Mammary epithelial cell (primary cell): ENCODE measurements around the gene FAM181A.

Source experiments
- EZH2 ChIP-seq: IDR thresholded peaks from 2 replicates; pipeline ENCODE4 v1.6.1; 2012; ENCODE audit warnings: low read length, inconsistent platforms, borderline replicate concordance
- TF ChIP-seq, protein P1 (sequence below), 2 donors: IDR thresholded peaks in 1 of 2; conservative IDR thresholded peaks in 1 of 2; 2 replicates each; pipeline ENCODE4 v1.5.1; 2011 to 2012; ENCODE audit warnings: inconsistent platforms in 2 of 2, low read length in 2 of 2, mild to moderate bottlenecking in 2 of 2, control low read depth in 1 of 2, low read depth in 1 of 2; ENCODE audit not compliant: insufficient read depth in 1 of 2; ENCODE audit errors: extremely low read depth in 1 of 2

DNA sequence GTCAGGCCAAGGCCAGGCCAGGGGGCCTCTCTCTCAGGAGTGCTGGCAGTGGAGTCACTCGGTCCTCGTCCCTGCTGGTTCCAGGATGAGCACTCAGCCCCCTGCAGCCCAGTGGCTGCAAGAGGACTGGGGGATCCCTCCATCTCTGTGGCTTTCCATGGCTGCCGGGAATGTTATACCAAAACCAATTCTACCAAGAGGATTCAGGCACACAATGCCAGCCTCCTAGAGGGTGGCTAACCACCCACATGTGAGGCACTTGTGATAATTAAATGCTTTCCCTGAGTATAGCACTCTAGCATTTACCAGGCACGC, 27.3 kb downstream of the FAM181A start:
- TF ChIP-seq, protein P1, sequence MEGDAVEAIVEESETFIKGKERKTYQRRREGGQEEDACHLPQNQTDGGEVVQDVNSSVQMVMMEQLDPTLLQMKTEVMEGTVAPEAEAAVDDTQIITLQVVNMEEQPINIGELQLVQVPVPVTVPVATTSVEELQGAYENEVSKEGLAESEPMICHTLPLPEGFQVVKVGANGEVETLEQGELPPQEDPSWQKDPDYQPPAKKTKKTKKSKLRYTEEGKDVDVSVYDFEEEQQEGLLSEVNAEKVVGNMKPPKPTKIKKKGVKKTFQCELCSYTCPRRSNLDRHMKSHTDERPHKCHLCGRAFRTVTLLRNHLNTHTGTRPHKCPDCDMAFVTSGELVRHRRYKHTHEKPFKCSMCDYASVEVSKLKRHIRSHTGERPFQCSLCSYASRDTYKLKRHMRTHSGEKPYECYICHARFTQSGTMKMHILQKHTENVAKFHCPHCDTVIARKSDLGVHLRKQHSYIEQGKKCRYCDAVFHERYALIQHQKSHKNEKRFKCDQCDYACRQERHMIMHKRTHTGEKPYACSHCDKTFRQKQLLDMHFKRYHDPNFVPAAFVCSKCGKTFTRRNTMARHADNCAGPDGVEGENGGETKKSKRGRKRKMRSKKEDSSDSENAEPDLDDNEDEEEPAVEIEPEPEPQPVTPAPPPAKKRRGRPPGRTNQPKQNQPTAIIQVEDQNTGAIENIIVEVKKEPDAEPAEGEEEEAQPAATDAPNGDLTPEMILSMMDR (conservative IDR thresholded peaks at IDR 0.05 in 1 of 2, IDR thresholded peaks at IDR 0.05 in 1 of 2; ENCODE audit: extremely low read depth in 1 of 2, insufficient read depth in 1 of 2, low read depth in 1 of 2, low read length in 2 of 2) = no peak
- no peak for TF ChIP-seq EZH2
